Superior temporal gyrus (tissue), 1 donor: ENCODE results near the gene LEMD3.

Experiments
- DNase-seq: peaks from one replicate; pipeline ENCODE4 v3.0.0-alpha.2; 2016; ENCODE audit errors: extremely low spot score

LEMD3 gene

DNA sequence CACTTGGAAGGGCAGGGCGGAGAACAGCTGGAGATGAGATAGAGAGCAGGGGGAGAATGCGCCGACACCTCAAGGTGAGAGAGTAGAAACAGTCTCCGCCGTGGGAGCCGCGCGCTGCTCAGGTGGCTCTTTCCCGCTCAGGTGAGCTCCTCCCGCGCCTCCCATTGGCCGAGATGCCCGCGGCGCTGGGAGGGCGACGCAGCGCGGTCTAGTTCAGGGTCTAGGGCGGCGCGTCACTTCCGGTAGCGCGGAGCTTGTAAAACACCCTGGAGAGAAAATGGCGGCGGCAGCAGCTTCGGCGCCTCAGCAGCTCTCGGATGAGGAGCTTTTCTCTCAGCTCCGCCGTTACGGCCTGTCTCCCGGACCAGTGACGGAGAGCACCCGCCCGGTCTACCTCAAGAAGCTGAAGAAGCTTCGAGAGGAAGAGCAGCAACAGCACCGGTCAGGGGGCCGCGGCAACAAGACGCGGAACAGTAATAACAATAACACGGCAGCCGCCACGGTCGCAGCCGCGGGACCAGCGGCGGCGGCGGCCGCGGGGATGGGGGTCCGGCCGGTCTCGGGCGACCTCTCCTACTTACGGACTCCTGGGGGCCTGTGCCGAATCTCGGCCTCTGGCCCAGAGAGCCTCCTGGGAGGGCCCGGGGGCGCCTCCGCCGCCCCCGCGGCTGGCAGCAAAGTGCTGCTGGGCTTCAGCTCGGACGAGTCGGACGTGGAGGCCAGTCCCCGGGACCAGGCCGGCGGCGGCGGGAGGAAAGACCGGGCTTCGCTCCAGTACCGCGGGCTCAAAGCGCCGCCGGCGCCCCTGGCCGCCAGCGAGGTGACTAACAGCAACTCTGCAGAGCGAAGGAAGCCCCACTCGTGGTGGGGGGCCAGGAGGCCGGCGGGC, at the start of gene LEMD3:
Gene LEMD3 (plus strand): TSS at position 264 of the 889 bp plus-strand sequence. CDS start 14 bp downstream, at position 278.
- peak; percentile 96 for DNase-seq

DNA sequence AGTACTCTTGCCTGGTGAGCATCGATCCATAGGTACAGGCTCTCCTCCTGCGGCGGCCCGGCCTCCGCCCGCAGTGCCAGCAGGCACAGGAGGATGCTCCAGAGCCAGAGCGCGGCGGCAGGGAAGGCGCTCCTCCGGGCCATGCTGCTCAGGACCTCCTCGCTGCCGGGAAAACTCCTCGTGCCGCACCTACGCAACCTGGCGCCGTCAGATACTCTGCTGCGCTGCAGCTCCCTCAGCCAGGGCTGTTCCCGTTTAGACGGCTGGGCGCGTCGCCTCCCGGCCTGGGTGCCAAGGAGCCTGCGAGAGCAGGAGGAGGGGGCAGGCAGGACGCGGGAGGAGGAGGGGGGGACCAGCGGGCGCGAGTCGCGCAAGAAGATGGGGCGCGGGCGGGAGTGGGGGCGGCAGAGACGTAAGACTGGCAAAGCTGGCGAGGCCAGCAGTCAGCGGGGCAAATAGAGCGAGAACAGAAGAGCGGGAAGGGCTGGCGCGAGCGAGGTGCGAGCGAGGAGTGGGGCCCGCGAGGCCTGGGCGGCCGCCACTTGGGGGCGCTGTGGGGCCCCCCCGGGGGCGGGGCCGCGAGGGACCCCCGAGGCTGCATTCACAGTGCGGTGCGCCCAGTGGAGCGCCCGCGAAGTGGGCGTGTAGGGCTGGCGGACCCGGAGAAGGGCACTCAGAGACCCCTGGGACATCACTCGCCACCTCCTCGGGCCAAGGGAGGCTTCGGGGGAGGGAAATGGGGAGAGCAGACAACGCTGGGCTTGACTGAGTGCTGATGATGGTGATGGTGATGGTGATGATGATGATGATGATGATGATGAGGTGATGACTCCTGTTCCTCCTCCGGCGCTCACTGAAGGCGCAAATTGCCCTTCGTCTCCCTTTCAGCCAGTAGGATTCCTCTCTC, 48.1 kb upstream of the LEMD3 start, which contains the start of gene WIF1:
Gene WIF1 (minus strand): TSS at position 257 of the 907 bp plus-strand sequence. CDS start 114 bp downstream, at position 143.
- no peak for DNase-seq

DNA sequence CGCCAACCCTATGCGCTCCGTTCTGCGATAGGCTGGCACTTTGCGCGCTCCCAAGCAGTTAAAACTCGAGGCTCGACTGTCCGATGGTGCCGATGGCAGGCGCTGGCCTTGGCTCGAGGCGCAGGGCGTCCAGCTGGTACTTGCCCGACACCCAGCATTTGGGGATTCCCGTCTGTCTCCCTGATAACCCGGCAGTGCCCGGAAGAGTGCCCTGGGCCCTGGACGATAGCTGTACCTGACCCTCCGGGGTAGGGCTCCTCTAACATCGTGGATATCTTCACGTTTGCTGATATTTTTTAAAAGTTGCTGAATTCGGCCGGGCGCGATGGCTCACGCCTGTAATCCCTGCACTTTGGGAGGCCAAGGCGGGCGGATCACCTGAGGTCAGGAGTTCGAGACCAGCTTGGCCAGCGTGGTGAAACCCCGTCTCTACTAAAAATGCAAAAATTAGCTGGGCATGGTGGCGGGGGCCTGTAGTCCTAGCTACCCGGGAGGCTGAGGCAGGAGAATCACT, 47.4 kb upstream of the LEMD3 start:
- no peak for DNase-seq

DNA sequence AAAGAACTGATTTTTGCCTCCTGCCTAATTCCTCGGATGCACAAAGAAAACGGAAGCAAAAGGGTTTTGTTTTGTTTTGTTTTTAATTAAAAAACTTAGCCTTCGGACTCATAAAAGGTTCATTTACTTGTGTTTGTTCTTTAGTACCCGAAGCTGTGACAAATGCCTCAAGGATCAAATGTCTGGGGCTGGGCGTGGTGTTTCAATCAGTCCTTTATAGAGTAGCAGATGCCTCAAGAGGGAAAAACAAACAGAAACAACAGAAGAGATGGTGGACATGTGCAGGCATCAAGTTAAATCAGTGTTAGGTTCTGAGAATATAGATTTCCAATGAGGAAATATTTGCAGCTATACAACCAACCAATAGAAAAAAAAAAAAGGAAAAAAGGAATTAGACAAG, 46.7 kb upstream of the LEMD3 start:
- no peak for DNase-seq

DNA sequence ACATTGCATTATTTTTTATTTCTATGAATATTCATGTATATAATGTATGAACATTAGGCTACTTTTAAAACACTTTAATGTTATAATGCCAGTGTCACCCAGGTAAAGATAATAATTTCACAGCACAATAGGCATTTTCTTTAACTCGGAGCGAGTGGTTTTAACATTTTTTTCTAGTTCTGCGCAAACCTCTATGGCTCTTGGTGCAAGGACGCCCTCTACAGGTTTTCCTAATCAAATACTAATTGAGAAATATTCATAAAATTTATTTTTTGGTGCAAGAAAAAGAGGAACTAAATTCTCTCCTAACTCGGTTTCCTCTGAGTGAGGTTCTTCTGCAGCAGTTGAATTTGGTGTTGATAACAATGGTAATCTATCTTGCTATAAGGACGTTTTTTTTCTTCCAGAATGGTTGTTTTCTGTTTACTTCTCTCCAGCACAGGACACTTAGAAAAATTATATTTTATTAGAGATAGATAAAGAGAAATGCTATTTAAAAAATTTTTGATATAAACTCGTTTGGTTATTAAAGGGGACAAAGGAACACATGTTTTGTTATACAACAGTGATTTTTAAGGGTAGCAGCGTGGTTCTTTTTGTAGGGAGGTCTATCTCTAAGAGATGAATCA, 45.8 kb upstream of the LEMD3 start:
- peak; percentile 75 for DNase-seq

DNA sequence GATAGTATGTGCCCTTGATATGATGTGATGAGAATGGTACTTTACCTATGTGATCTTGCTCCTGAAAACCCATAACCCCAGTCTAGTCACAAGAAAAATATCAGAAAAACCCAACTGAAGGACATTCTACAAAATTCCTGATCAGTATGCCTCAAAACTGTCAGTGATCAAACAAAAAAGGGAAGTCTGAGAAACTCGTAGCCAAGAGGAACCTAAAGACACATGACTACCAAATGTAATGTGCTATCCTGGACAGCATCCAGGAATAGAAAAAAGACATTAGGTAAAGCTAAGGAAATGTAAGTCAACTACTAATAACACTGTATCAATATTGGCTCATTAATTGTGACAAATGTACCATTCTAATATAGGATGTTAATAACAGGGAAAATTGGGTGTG, 44.1 kb upstream of the LEMD3 start:
- DNase-seq: no peak

DNA sequence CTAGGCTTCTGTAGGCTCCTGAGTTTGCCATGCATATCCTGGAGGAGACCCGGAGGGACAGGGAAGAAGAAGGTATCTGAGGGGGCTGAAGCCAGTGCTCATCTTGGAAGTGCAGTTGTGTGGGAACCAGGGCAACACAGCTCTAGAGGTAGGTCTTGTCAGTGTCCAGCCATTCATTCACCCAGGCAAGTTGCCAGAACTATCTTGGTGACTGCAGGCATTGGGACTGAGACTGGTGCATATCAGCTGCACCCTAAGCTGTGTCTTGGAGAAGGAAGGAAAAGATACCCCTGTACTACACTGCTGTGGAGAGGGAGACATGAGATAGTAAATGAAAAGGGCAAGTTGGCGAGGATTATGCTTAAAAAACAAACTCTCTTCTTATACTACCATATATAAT, 43.4 kb upstream of the LEMD3 start:
- no peak for DNase-seq

DNA sequence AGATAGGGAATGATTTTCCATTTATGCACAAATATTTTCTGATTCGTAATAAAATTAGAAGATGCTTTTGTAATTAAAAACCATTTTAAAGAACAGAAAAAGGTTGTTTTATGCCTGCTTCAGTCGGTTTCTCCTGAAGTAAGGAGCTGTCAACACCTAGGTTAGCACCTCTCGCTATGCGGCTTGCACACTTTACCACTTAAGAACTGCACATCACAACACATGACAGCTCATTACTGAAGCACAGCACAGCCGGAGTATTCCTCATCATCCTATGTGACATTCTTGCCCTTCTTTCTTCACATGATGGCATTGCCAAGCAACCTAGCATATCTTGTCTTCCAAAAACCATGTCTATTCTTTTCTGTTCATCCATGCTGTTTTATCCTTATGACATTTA, 42.9 kb upstream of the LEMD3 start:
- DNase-seq: no peak

DNA sequence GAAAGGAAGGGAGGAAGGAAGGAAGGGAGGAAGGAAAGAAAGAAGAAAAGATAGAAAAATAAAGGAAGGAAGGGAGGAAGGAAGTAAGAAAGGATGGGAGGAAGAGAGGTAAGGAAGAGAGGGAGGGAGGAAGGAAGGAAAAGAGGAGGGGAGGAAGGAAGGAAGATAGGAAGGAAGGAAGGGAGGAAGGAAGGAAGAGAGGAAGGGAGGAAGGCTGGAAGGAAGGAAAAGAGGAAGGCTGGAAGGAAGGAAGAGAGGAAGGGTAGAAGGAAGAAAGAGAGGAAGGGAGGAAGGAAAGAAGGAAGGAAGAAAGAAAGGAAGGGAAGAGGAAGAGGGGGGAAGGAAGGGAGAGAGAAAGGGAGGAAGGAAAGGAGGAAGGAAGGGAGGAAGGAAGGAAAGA, 35.5 kb upstream of the LEMD3 start:
- no peak for DNase-seq

DNA sequence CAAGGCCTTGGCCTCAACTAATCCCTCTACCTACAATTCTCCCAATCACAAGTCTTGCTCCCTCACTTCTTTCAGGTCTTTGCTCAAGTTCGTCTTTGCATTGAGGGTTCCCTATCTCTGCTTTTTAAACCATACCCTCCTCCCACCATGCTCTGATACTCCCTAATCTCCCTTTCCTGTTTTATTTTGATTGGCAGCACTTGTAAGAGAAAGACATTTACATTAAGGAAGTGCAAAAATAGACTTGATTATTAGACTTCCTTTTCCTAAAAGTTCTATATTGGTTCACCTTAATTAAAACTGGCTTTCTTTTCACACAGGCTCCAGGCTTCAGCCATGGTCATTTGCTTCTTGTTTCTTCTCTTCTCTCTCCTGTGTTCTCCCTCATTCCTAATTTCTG, 30.0 kb upstream of the LEMD3 start:
- DNase-seq: no peak

DNA sequence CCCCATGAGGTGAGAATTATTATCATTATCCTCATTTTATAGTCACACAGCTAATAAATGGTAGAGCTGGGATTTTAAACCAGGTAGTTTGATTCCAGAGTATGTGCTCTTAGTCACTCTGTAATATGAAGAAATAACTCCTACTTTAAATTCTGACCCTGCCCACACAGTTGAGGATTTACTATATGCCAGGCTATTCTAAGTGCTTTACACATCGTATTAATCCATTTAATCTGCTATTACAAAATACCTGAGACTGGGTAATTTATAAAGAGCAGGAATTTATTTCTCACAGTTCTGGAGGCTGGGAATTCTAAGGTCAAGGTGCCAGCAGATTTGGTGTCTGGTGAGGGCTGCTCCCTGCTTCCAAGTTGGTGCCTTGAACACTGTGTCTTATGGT, 28.6 kb upstream of the LEMD3 start:
- DNase-seq: no peak

DNA sequence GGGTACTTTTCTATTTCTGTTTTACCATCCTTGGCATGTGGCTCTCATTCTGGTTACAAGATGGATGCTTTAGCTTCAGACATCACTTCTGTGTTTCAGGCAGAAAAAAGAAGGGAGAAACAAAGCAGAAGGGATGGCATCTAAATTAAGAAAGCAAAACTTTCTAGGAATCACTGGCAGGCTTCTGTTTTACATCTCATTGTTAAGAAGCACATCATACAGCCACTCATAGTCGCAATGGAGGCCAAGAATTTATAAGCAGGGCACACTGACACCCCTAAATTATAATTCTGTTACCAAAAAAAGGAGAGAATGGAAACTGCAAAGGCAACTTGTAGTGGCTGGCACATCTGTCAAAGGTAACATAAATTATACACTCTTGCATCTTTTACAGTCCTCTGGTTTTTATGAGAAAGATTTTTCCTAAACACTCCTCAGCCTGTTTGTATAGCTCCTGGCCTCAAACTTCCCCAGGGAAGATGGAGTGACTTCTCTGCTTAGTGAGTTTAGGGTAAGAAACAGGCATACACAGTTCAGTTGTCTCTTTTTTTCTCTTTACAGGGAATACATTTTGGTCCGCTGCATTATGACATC, 22.0 kb upstream of the LEMD3 start:
- no peak for DNase-seq

DNA sequence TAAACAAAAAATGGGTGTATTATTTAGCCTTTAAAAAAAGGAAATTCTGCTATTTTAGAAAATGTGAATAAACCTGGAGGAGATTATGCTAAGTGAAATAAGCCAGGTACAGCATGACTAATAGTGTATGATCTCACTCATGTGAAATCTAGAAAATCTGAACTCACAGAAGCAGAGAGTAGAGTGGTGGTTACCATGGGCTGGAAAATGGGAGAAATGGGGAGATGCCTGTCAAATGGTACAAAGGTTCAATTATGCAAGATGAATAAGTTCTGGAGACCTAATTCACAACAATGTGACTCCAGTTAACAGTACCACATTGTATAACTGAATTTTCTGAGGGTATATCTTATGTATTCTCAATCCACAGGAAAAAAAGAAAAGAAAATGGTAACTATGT, 17.4 kb upstream of the LEMD3 start:
- DNase-seq: no peak

DNA sequence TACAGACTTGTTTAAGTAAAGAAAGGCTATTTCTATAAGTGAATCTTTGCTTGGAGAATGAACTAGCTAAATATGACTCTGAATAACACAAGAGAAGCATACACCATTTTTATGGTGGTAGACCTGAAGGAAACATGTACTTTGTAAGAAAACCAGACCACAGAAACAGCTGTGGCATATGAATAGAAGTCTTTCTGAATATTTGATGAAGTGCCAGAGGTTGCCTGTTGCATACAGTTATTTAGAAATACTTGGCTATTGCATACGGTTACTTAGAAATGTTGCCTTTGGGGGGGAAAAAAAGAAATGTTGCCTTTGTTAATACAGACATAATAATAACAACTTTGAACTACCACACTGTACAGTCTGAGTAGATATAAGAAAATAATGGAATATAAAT, 16.8 kb upstream of the LEMD3 start:
- DNase-seq: no peak

DNA sequence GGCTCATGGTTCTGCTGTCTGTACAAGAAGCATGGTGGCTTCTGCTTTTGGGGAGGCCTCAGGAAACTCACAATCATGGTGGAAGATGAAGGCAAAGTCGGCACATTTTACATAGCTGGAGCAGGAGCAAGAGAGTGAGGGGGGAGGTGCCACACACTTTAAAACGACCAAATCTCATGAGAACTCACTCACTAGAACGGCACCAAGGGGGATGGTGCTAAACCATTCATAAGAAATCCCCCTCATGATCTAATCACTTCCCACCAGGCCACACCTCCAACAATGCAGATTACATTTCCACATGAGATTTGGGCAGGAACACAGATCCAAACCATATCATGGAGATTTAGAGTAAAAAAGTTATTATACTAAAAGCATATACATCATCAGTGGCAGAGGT, 13.6 kb upstream of the LEMD3 start:
- no peak for DNase-seq

DNA sequence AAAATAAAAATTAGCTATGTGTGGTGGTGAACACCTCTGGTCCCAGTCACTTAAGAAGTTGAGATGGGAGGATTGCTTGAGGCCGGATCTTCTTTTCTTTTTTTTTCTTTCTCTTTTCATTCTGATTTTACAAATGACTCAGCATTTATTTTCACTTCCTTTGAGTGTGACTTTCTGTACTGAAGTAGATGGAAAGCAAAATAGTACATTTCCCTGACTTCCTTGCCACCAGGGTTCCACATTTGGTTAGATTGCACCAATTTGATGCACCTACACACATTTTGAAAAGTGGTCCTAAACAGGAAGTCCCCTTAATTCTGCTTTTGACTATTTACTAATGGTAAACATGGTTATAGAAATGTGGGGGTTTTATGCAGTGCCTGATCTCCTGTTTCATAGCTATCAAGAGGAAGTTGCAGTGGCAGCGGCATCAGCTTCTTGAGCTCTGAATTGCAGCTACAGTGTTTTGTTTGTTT, 13.0 kb upstream of the LEMD3 start:
- DNase-seq: no peak

DNA sequence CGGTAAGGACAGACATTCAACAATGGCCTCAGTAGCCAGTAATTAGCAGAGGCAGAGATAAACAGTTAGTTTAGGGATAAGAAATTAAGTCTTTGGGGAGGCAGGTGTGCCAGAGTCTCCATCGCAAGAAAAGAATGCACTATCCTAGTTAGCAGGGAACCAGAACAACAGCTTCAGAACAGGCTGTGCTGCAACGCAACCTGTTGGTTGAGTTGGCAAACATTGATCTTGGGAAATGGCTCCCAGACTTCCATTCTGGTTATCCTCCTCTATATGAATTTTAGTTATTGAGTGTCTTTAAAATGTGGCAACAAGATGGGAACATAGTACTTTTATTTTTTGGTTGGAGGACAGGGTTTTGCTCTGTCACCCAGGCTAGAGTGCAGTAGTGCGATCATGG, 12.3 kb upstream of the LEMD3 start:
- DNase-seq: no peak

DNA sequence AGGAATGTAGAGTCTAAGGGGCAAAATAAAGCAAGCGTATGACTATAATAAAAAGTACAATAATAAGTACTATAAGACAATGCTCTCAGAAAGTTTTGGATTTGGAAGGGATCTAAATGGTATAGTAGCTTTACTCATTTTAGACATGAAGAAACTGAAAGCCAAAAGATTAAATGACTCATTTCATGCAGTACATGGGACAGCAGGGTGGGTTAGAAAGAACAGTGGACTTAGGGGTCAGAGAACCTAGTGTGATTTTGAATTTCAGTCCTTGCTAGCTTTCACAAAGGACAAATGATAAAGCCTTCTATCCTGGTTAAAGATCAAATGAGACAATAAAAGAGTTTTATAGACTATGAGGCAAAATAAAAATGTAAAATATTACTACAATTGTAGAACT, 6.8 kb upstream of the LEMD3 start:
- DNase-seq: no peak

DNA sequence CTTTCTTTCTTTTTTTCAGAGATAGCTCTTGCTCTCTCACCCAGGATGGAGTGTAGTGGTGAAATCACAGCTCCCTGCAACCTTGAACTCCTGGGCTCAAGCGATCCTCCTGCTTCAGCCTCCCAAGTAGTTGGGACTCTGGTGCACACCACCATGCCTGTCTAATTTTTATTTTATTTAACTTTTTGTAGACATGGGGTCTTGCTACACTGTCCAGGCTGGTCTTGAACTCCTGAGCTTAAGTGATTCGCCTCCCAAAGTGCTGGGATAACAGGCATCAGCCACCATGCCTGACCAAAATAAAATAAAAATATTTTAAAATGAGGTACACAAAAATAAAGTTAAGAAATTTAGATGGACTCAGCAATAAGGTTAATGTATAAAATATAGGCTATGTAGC, 5.1 kb upstream of the LEMD3 start:
- DNase-seq: no peak

DNA sequence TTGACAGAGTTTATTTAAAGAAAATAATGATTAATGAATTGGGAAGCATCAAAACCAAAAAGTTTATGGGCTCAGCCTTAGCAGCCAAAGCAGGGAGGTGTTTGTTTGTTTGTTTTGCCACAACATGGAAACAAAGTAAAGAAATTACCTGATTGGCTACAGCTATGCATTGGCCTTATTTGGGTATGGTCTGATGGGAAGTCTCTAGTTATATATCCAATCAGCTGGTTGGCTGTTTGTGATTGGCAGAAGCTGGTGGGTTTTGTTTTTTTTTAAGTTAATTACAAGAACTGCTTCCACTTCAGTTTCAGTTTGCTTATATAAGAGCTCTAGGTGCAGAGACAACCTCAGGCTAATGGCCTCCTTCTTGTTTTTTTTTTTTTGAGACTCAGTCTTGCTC, 4.6 kb upstream of the LEMD3 start:
- DNase-seq: no peak

DNA sequence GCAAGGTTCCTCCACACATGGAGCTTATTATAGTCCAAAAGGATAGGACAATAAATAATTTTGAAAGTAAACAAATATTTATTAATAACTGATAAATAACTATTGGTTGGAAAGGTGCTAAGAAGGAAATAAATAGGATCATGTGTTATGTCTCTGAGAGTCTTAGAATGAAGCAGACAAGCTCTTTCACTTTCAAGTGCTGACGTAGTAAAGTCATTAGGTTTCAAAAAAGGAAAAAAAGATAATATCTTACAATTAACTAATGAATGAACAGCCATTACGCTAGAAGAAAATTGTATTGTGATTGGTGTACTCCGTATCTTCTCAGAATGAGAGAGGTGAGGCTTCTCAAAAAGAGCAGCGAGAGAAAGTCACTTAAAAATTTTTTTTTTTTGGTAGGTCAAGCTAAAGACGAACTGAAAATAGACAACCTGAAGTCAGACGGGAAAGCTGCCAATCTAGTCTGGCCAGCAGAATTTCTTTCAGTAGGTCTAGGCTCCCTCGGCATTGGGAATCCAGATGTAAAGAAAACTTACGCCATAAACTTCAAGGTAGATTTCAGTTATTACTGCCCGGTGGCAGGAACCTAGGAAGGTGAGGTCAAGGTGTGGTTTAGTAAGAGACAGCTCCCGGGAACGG, 583 bp upstream of the LEMD3 start:
- no peak for DNase-seq
